Lung microvascular endothelial cell (primary cell): ENCODE results near the gene DNA2. TPM values are rescaled to one million over a fixed set of nuclear protein-coding genes. Genes with fewer than 3 reads are reported as not detected.
A peak's percentile ranks its signal among the peaks of the same experiment; 100 is the strongest.
"Not testable (repeated sequence)": the region's sequence is repeated elsewhere in the genome, so short reads cannot be mapped to it uniquely, and the experiment has no call there.

Experiments used
- DNase-seq, 2 donors: peaks; one replicate each; pipeline versions ENCODE4 v3.0.0 to v3.0.0-alpha.2; 2010; ENCODE audit warnings: low read depth in 2 of 2
- total RNA-seq: library from RNA; depleted of rRNA; stranded (reverse); fragments of >200 nt; gene quantifications from 2 replicates; pipeline ENCODE4 v1.2.1, GENCODE V29; 2014

The DNA2 gene
- 4.6 and 5.4 TPM in 2 replicates for total RNA-seq

- DNase-seq: peak; percentile 57 to 65
Measured at GRCh38 chr10:68471586-68472408, at the start of gene DNA2. Gene DNA2 (minus strand): TSS chr10:68471973. CDS start chr10:68471864, 109 bp downstream.

- not testable (repeated sequence) for DNase-seq
Measured at GRCh38 chr10:68518609-68519008, 46.8 kb upstream of the DNA2 start.

GRCh38 chr10:68517188-68517587 is 45.4 kb upstream of the DNA2 start:
- no peak for DNase-seq

- no peak for DNase-seq
Measured at GRCh38 chr10:68516766-68517165, 45.0 kb upstream of the DNA2 start.

- DNase-seq: not testable (repeated sequence)
Measured at GRCh38 chr10:68516216-68516615, 44.4 kb upstream of the DNA2 start.

- no peak for DNase-seq
Measured at GRCh38 chr10:68508090-68508489, 36.3 kb upstream of the DNA2 start.

GRCh38 chr10:68506411-68506810 is 34.6 kb upstream of the DNA2 start:
- DNase-seq: no peak

GRCh38 chr10:68502846-68503245 is 31.1 kb upstream of the DNA2 start:
- no peak for DNase-seq

GRCh38 chr10:68501691-68502090 is 29.9 kb upstream of the DNA2 start:
- DNase-seq: peak in 1 of 2 donors; percentile 54

GRCh38 chr10:68499544-68499943 is 27.8 kb upstream of the DNA2 start:
- DNase-seq: no peak

- no peak for DNase-seq
Measured at GRCh38 chr10:68496072-68496471, 24.3 kb upstream of the DNA2 start.

- DNase-seq: no peak
Measured at GRCh38 chr10:68492118-68492517, 20.3 kb upstream of the DNA2 start.

- DNase-seq: no peak
Measured at GRCh38 chr10:68489919-68490318, 18.1 kb upstream of the DNA2 start.

GRCh38 chr10:68474021-68474420 is 2.2 kb upstream of the DNA2 start:
- no peak for DNase-seq

- DNase-seq: no peak
Measured at GRCh38 chr10:68471063-68471585, 649 bp downstream of the DNA2 start.

GRCh38 chr10:68470300-68470699 is 1.5 kb downstream of the DNA2 start:
- DNase-seq: no peak

- DNase-seq: no peak
Measured at GRCh38 chr10:68469838-68470237, 1.9 kb downstream of the DNA2 start.

GRCh38 chr10:68464729-68465128 is 7.0 kb downstream of the DNA2 start:
- DNase-seq: not testable (repeated sequence)

- DNase-seq: no peak
Measured at GRCh38 chr10:68463365-68464093, 8.2 kb downstream of the DNA2 start.

GRCh38 chr10:68462536-68462935 is 9.2 kb downstream of the DNA2 start:
- DNase-seq: no peak

GRCh38 chr10:68461032-68461431 is 10.7 kb downstream of the DNA2 start:
- no peak for DNase-seq

GRCh38 chr10:68449698-68450097 is 22.1 kb downstream of the DNA2 start:
- DNase-seq: peak in 1 of 2 donors; percentile 15
